Activated naive CD4-positive, alpha-beta T cell treated with anti-CD3 and anti-CD28 coated beads for 36 hours (primary cell): ENCODE measurements around the gene EPHA10. TPM values are rescaled to one million over a fixed set of nuclear protein-coding genes. Genes with fewer than 3 reads are reported as not detected.

Experiments
- CTCF ChIA-PET: fragments of 350-600 bp; sonication (Branson Sonifier 250); formaldehyde crosslinking; loops from one replicate; lab custom pipeline; 2021; ENCODE audit warnings: antibody characterized with exemption; lab: Charles Lee
- DNase-seq: peaks from one replicate; pipeline ENCODE4 v3.0.0-alpha.2; 2020
- H3K27ac Mint-ChIP-seq: one replicate; pipeline ENCODE4 v1.8.0; 2021; ENCODE audit warnings: mild to moderate bottlenecking, mixed read lengths
- H3K27me3 Mint-ChIP-seq: one replicate; pipeline ENCODE4 v1.8.0; 2021; ENCODE audit warnings: low read depth, mixed read lengths
- H3K36me3 Mint-ChIP-seq: one replicate; pipeline ENCODE4 v1.8.0; 2021; ENCODE audit warnings: low read depth, mixed read lengths
- H3K4me1 Mint-ChIP-seq: one replicate; pipeline ENCODE4 v1.8.0; 2021; ENCODE audit warnings: low read depth, mixed read lengths
- H3K4me3 Mint-ChIP-seq: one replicate; pipeline ENCODE4 v1.8.0; 2021; ENCODE audit warnings: mild to moderate bottlenecking, moderate library complexity, mixed read lengths
- H3K9me3 Mint-ChIP-seq: one replicate; pipeline ENCODE4 v1.8.0; 2021; ENCODE audit warnings: mixed read lengths
- intact Hi-C: fragments of 100-400 bp; cut with micrococcal nuclease; formaldehyde crosslinking; loops from one replicate; pipeline ENCODE4 v1.15.1; 2023
- total RNA-seq, 2 experiments: library from RNA; stranded (reverse); gene quantifications; one replicate each; pipeline ENCODE4 v1.2.3, GENCODE V29; 2021

Gene EPHA10
- total RNA-seq, 2 experiments from 2014 or later: 0.33 TPM; not detected in 1

DNA sequence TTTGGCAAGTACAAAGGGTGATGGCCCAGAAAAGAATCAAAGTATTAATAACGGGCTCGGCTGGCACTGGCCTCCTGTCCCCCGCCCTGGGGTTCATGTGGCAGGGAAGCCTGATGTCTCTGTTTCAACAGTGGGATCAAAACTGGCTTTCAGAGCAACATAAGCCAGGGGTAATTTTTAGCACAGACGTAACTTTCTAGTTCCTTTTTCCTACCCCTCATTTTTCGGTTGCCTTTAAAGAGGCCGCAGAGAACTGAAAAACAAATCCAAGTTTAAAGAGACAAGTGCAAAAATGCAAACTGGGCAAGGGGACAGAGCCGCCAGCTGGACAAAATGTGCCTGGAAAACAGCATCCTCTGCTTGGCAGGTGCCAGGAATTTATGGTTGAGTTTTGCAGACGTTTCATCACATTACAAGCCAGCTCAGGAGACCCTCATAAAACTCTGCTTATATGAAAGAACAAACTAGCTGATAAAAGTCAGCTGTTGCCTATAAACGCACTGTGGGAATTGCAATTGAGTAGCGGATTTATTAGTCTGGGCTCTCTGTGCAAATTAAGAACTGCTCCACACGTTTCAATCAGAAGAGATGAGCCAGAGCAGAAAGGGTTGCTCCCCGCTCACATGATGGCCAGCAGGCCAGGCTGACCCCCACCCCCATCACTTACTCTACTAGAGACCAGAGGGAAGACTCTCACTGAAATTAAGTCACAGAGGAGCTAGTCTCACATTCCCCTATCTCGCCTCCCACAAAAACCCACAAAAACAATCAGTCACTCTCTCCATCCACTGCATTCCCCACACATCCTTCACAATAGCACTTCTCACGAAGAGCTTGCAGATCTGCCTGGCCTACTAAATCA, 88.4 kb downstream of the EPHA10 start:
- CTCF ChIA-PET: interaction anchor here (0.9 to 1.6 kb wide), 2 partner anchors 9 to 189 kb away, joined by 3 to 4 read pairs; no protein-coding TSS in a partner anchor
- no peak overlapping the region for H3K27ac Mint-ChIP-seq
- no peaks in the 10 kb centered on the region for H3K27me3 Mint-ChIP-seq
- no peaks in the 10 kb centered on the region for H3K9me3 Mint-ChIP-seq
- H3K4me3 Mint-ChIP-seq: no peak overlapping the region
- intact Hi-C loops: no loop called here
- peaks cover 5% of the 10 kb centered on the region for H3K36me3 Mint-ChIP-seq
- H3K4me1 Mint-ChIP-seq: peaks cover 20% of the 10 kb centered on the region
- DNase-seq: no peak

DNA sequence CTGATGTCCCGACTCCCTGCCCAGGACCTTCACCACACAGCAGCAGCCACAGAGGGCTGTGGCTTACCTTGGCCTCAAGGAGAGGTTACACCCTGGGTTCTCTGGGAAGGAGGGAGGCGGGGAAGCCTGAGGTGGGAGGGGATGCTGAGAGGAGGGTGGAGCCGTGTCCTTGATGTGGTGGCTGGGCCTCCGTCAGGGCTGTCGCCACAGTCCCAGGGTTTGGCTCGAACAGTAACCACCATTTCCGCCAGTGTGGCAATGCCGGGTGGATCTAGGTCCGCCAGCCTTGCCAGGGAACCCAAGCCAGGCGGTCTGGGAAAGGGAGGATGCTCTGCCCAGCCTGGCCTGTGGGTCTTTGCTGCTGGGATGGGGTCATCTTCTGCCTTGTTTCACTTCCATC, 91.0 kb downstream of the EPHA10 start:
- H3K4me1 Mint-ChIP-seq: peaks cover 20% of the 10 kb centered on the region
- peak overlapping the region; percentile 10 for H3K4me3 Mint-ChIP-seq
- DNase-seq: peak; percentile 84
- intact Hi-C loops: loop anchor here (1.0 kb wide), 1 partner anchor 18 kb away; the partner anchor contains the start of gene CDCA8
- no peaks in the 10 kb centered on the region for H3K36me3 Mint-ChIP-seq
- CTCF ChIA-PET: interaction anchor here (0.7 to 1.7 kb wide), 5 partner anchors 8 to 218 kb away, joined by 3 to 9 read pairs (median 3); no protein-coding TSS in a partner anchor
- no peak overlapping the region for H3K27ac Mint-ChIP-seq
- no peaks in the 10 kb centered on the region for H3K27me3 Mint-ChIP-seq
- no peaks in the 10 kb centered on the region for H3K9me3 Mint-ChIP-seq

DNA sequence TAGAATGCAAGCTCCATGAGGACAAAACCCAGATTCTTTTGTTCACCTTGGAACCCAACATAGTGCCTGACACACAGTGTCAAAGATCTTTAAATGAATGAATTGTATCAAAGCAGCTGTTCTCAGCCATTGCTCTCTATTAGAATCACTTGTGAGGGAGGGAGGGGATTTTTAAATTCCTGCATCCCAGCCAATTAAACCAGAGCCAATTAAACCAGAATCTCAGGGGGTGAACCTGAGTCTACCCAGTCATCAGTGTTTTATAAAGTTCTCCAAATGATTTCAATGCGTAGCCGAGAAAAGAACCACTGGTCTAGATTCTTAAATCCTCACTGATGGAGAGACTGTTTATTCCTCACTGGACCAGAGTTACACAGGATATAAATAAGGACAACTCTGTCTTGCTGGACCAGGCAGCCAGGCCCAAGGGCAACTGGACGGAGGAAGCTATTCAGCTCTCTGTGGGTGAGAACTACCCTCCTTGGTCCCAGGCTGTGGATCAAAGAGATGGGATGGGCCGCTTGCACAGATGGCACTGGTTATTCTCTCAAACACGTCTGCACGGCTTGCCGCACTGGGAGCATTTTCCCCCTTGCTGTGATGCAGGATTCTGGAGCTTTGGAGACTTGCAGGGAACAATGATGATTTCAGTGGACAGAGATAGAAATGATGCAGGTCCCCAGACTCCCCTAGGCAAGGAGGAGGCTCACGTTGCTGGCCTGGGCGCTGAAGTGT, 92.6 kb downstream of the EPHA10 start:
- H3K27me3 Mint-ChIP-seq: no peaks in the 10 kb centered on the region
- CTCF ChIA-PET: interaction anchor here (1.7 kb wide), 1 partner anchor 69 kb away, joined by 9 read pairs; no protein-coding TSS in a partner anchor
- no peak for DNase-seq
- H3K36me3 Mint-ChIP-seq: no peaks in the 10 kb centered on the region
- peaks cover 20% of the 10 kb centered on the region for H3K4me1 Mint-ChIP-seq
- H3K27ac Mint-ChIP-seq: no peak overlapping the region
- no peaks in the 10 kb centered on the region for H3K9me3 Mint-ChIP-seq
- H3K4me3 Mint-ChIP-seq: no peak overlapping the region
- intact Hi-C loops: no loop called here

DNA sequence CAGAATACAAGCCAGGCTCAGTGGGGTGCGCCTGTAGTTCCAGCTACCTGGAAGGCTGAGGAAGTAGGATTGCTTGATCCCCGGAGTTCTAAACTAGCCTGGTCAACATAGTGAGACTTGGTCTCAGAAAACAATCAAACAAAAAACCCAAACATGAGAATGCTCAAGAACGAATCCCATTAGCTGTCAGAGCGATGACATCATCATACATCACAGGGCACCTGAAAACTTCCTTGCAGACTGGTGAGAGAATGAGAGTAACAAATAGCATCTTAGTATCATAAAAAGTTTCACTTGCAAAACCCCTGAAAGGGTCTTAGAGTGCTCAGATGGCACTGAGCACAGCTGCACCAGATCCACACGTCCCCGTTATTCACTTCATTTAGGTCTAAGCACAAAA, 93.7 kb downstream of the EPHA10 start:
- no peaks in the 10 kb centered on the region for H3K36me3 Mint-ChIP-seq
- no peaks in the 10 kb centered on the region for H3K27me3 Mint-ChIP-seq
- H3K27ac Mint-ChIP-seq: no peak overlapping the region
- no peaks in the 10 kb centered on the region for H3K9me3 Mint-ChIP-seq
- H3K4me3 Mint-ChIP-seq: no peak overlapping the region
- H3K4me1 Mint-ChIP-seq: peaks cover 20% of the 10 kb centered on the region
- DNase-seq: no peak
- intact Hi-C loops: no loop called here
- CTCF ChIA-PET: no interaction called here

DNA sequence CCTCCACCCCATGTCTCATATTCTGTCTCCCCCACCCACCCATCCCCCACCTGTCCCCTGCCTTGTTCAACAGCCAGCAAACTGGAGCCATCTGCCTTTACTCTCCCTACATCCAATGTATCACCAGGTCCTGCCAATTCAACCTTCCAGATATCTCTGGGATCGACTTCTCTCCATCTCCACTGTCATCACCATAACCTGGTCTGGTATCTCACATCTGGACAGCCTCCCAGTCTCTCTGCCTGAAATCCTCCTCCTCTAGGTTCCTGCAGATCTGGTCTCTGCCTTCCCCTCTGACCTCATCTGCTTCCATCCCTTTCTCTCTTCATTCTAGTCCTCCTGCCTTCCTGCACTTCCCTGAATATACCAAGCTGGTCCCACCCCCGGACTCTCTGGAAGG, 94.8 kb downstream of the EPHA10 start:
- Mint-ChIP-seq H3K4me1 (peaks cover 18% of the 10 kb centered on the region), H3K4me3 (no peak overlapping the region), H3K9me3 (no peaks in the 10 kb centered on the region), H3K27me3 (no peaks in the 10 kb centered on the region), H3K36me3 (no peaks in the 10 kb centered on the region), H3K27ac (no peak overlapping the region)
- CTCF ChIA-PET: no interaction called here
- intact Hi-C loops: no loop called here
- no peak for DNase-seq

- H3K36me3 Mint-ChIP-seq: no peaks in the 10 kb centered on the region
- no peak overlapping the region for H3K27ac Mint-ChIP-seq
- CTCF ChIA-PET: no interaction called here
- DNase-seq: no peak
- intact Hi-C loops: no loop called here
- H3K4me1 Mint-ChIP-seq: peaks cover 2% of the 10 kb centered on the region
- H3K9me3 Mint-ChIP-seq: no peaks in the 10 kb centered on the region
- H3K4me3 Mint-ChIP-seq: no peak overlapping the region
- H3K27me3 Mint-ChIP-seq: no peaks in the 10 kb centered on the region
Observed at GRCh38 chr1:37667023-37667671, 97.8 kb downstream of the EPHA10 start.

DNA sequence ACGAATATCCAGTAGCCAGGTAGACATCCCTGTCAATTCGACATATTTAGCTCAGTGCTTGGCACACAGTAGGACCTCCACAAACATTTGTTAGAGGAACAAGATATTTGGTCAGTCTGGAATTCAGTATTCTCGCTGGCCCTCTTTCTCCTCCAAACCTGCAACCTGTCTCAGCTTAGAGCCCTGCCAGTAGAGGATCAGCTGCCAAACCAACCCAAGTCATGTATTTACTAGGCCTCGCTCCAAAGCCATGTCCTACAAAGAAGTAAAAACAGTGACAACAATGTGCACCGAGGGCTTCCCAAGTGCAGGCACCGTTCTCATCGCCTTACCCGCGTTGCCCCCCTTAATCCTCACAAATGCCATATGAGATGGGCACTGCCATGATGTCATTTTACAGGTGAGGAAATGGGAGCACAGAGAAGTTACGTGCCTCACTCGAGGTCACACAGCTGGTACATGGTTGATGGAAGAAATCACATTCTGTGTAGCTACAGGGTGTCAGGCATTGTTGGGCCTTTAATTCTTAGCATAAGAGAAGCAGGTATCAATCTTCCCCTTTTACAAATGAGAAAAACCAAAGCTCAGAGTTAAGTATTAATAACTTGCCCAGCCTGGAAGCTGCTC, 98.6 kb downstream of the EPHA10 start:
- Mint-ChIP-seq H3K9me3 (no peaks in the 10 kb centered on the region), H3K27ac (no peak overlapping the region), H3K4me3 (no peak overlapping the region), H3K4me1 (no peaks in the 10 kb centered on the region), H3K36me3 (no peaks in the 10 kb centered on the region), H3K27me3 (no peaks in the 10 kb centered on the region)
- intact Hi-C loops: no loop called here
- DNase-seq: no peak
- CTCF ChIA-PET: no interaction called here

Other genes with a start within 250 kb of the EPHA10 start
- 10 to 100 TPM; 14.3 to 15.3 TPM for gene SNIP1, start 210.8 kb downstream of the EPHA10 start, total RNA-seq
- gene DNALI1, start 208.2 kb downstream of the EPHA10 start, total RNA-seq: not detected
- gene GNL2, start 169.2 kb downstream of the EPHA10 start, total RNA-seq: 10 to 100 TPM; 62.2 to 65.3 TPM
- not detected for gene RSPO1, start 130.2 kb downstream of the EPHA10 start, total RNA-seq
- gene CDCA8, start 72.6 kb downstream of the EPHA10 start, total RNA-seq: 10 to 100 TPM; 73.6 to 78.6 TPM
- under 1 TPM; 0.69 to 0.74 TPM for gene MANEAL, start 28.7 kb upstream of the EPHA10 start, total RNA-seq
- gene C1orf122, start 42.7 kb upstream of the EPHA10 start, total RNA-seq: 10 to 100 TPM; 12.8 to 14.2 TPM
- 10 to 100 TPM; 31.6 to 31.7 TPM for gene YRDC, start 43.1 kb upstream of the EPHA10 start, total RNA-seq
- gene MTF1, start 94.5 kb upstream of the EPHA10 start, total RNA-seq: 10 to 100 TPM; 18.9 to 19.1 TPM
- 10 to 100 TPM; 30.4 to 31.2 TPM for gene INPP5B, start 181.9 kb upstream of the EPHA10 start, total RNA-seq
- gene SF3A3, start 224.9 kb upstream of the EPHA10 start, total RNA-seq: 10 to 100 TPM; 88.2 to 89.9 TPM
- 10 to 100 TPM; 12.1 to 12.7 TPM for gene FHL3, start 240.4 kb upstream of the EPHA10 start, total RNA-seq
- gene UTP11, start 247.6 kb upstream of the EPHA10 start, total RNA-seq: 10 to 100 TPM; 49.7 to 49.8 TPM